ENCODE data around the gene HEYL. TPM values are rescaled to one million over a fixed set of nuclear protein-coding genes. Genes with fewer than 3 reads are reported as not detected.

The HEYL gene
- total RNA-seq, 1 experiment from 2014 or later, result 8.8 TPM

DNA sequence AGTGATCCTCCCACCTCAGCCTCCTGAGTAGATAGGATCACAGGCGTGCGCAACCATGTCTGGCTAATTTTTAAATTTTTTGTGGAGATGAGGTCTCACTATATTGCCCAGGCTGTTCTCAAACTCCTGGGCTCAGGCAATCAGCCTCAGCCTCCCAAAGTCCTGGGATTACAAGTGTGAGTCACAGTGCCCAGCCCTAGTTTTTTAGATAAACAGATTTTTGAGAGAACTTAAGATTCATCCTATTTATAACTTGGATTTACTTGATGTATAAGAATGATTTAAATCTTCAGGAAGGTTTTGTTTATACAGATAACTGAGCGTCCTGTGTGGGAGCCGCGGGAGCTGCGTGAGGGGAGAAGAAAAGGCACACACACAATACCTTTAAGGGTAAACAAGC is 26.2 kb downstream of the HEYL start:
- Histone ChIP-seq H3K27ac (ENCODE audit: low read depth, low read length) (no peak overlapping the region), H4K20me1 (ENCODE audit: insufficient read depth) (no peaks in the 10 kb centered on the region), H3K4me1 (ENCODE audit: control insufficient read depth in 1 of 2, insufficient read depth in 2 of 2, low read length in 2 of 2) (peaks cover 2 to 10% of the 10 kb centered on the region in 2 experiments; a peak in 3 of 4 replicates), H3K79me2 (ENCODE audit: insufficient read depth, low read length) (no peaks in the 10 kb centered on the region), H3K4me2 (ENCODE audit: low read length) (no peak overlapping the region), H3K36me3 (ENCODE audit: control insufficient read depth in 1 of 2, insufficient read depth in 2 of 2, low read length in 2 of 2) (no peaks in the 10 kb centered on the region), H2AFZ (ENCODE audit: low read depth, low read length, poor library complexity, severe bottlenecking) (no peak overlapping the region), H3K9ac (ENCODE audit: low read length) (no peak overlapping the region), H3K4me3 (replicated peaks in 1 of 2; ENCODE audit: low read depth in 1 of 2, low read length in 2 of 2) (no peak overlapping the region), H3K9me2 (ENCODE audit: insufficient read depth) (no peaks in the 10 kb centered on the region), H3K27me3 (ENCODE audit: insufficient read depth, low read length) (no peaks in the 10 kb centered on the region), H3K9me3 (ENCODE audit: control insufficient read depth in 1 of 2, insufficient read depth in 1 of 2, low read depth in 1 of 2, low read length in 2 of 2) (no peaks in the 10 kb centered on the region)
- CTCF ChIA-PET, result no interaction called here
- ATAC-seq, result no peak
- DNase-seq (ENCODE audit: low read depth, low spot score), result no peak
- no TSS peak for BruUV-seq (replicated peaks)
- POLR2A ChIA-PET, result no interaction called here
- TF ChIP-seq EZH2phosphoT487 (IDR thresholded peaks at IDR 0.05; ENCODE audit: borderline replicate concordance) (no peak), EGR1 (IDR thresholded peaks at IDR 0.05; ENCODE audit: low read depth) (no peak), POLR2AphosphoS5 (IDR thresholded peaks at IDR 0.05; ENCODE audit: low read depth, low read length) (no peak), FOSL1 (IDR thresholded peaks at IDR 0.05; ENCODE audit: low read depth) (no peak), CEBPB (IDR thresholded peaks at IDR 0.05; ENCODE audit: low read depth) (no peak), YY1 (IDR thresholded peaks at IDR 0.05; ENCODE audit: extremely low read depth, insufficient replicate concordance, low read depth, low read length) (no peak), CBX3 (IDR thresholded peaks at IDR 0.05; ENCODE audit: low read depth) (no peak), EZH2 (IDR thresholded peaks at IDR 0.05) (no peak), JUND (IDR thresholded peaks at IDR 0.05) (no peak), TCF7L2 (IDR thresholded peaks at IDR 0.05; ENCODE audit: borderline replicate concordance, extremely low read depth, insufficient read depth, insufficient read length) (no peak), ZFX (IDR thresholded peaks at IDR 0.05) (no peak), SRF (IDR thresholded peaks at IDR 0.05; ENCODE audit: low read depth) (no peak), ZNF274 (IDR thresholded peaks at IDR 0.05; ENCODE audit: low read depth, low read length) (no peak), ELF1 (IDR thresholded peaks at IDR 0.05; ENCODE audit: borderline replicate concordance, low read depth) (no peak), SIN3A (IDR thresholded peaks at IDR 0.05; ENCODE audit: low read depth) (no peak), RAD21 (IDR thresholded peaks at IDR 0.05; ENCODE audit: low read depth) (no peak)
- TF ChIP-seq, protein P1, sequence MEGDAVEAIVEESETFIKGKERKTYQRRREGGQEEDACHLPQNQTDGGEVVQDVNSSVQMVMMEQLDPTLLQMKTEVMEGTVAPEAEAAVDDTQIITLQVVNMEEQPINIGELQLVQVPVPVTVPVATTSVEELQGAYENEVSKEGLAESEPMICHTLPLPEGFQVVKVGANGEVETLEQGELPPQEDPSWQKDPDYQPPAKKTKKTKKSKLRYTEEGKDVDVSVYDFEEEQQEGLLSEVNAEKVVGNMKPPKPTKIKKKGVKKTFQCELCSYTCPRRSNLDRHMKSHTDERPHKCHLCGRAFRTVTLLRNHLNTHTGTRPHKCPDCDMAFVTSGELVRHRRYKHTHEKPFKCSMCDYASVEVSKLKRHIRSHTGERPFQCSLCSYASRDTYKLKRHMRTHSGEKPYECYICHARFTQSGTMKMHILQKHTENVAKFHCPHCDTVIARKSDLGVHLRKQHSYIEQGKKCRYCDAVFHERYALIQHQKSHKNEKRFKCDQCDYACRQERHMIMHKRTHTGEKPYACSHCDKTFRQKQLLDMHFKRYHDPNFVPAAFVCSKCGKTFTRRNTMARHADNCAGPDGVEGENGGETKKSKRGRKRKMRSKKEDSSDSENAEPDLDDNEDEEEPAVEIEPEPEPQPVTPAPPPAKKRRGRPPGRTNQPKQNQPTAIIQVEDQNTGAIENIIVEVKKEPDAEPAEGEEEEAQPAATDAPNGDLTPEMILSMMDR (IDR thresholded peaks at IDR 0.05 in 2 of 3, conservative IDR thresholded peaks at IDR 0.05 in 1 of 3; ENCODE audit: borderline replicate concordance in 1 of 3, insufficient read depth in 1 of 3, low read depth in 2 of 3, low read length in 2 of 3), result no peak
- TF ChIP-seq, protein P2, sequence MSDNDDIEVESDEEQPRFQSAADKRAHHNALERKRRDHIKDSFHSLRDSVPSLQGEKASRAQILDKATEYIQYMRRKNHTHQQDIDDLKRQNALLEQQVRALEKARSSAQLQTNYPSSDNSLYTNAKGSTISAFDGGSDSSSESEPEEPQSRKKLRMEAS (IDR thresholded peaks at IDR 0.05), result no peak
- intact Hi-C loops (cut with micrococcal nuclease), result no loop called here
- RAD21 ChIA-PET (ENCODE audit: low non-redundant PET in 1 of 2, low total read pairs in 2 of 2, uncharacterized antibody in 2 of 2, unreplicated experiment in 2 of 2), result no interaction called here

Measured in HCT116 (cell line).